KMS-11 (cell line): Measurements from ENCODE around the gene LRRC39.
"Not testable (repeated sequence)": the region's sequence is repeated elsewhere in the genome, so short reads cannot be mapped to it uniquely, and the experiment has no call there.

Experiments used
- H2AFZ ChIP-seq: fragments of 200-600 bp; sonication (generic); 2 replicates; pipeline ENCODE4 v1.6.1; 2016; ENCODE audit warnings: antibody characterized with exemption, mixed run types, low read depth
- H3K27ac ChIP-seq: fragments of 200-600 bp; sonication (generic); 2 replicates; pipeline ENCODE4 v1.6.1; 2016; ENCODE audit warnings: mild to moderate bottlenecking, mixed run types
- H3K27me3 ChIP-seq: fragments of 200-600 bp; sonication (generic); 2 replicates; pipeline ENCODE4 v1.6.1; 2017; ENCODE audit warnings: mild to moderate bottlenecking, low read depth, mixed run types, moderate library complexity; ENCODE audit not compliant: insufficient read depth
- H3K36me3 ChIP-seq: fragments of 200-600 bp; sonication (generic); 2 replicates; pipeline ENCODE4 v1.6.1; 2017; ENCODE audit warnings: mild to moderate bottlenecking, mixed run types; ENCODE audit not compliant: insufficient read depth
- H3K4me1 ChIP-seq: fragments of 200-600 bp; sonication (generic); 2 replicates; pipeline ENCODE4 v1.6.1; 2016; ENCODE audit warnings: mild to moderate bottlenecking, low read depth, mixed run types; ENCODE audit not compliant: poor library complexity, severe bottlenecking
- H3K4me2 ChIP-seq: fragments of 200-600 bp; sonication (generic); 2 replicates; pipeline ENCODE4 v1.7.0; 2016; ENCODE audit warnings: mild to moderate bottlenecking, mixed run types
- H3K4me3 ChIP-seq: fragments of 200-600 bp; sonication (generic); IDR thresholded peaks from 2 replicates; pipeline ENCODE4 v1.6.1; 2017; ENCODE audit warnings: low read depth, low read length, mixed read lengths; ENCODE audit not compliant: insufficient read depth
- H3K79me2 ChIP-seq: fragments of 200-600 bp; sonication (generic); 2 replicates; pipeline ENCODE4 v1.6.1; 2016; ENCODE audit warnings: low read depth, mixed run types; ENCODE audit not compliant: insufficient read depth
- H3K9ac ChIP-seq: fragments of 200-600 bp; sonication (generic); 2 replicates; pipeline ENCODE4 v1.6.1; 2016; ENCODE audit warnings: mild to moderate bottlenecking, mixed run types
- H4K20me1 ChIP-seq: fragments of 200-600 bp; sonication (generic); 2 replicates; pipeline ENCODE4 v1.6.1; 2016; ENCODE audit warnings: mild to moderate bottlenecking, mixed run types; ENCODE audit not compliant: insufficient read depth
- CTCF ChIP-seq: fragments of 200-600 bp; sonication (generic); conservative IDR thresholded peaks from 2 replicates; pipeline ENCODE4 v1.6.1; 2017; ENCODE audit warnings: low read depth, mild to moderate bottlenecking, antibody characterized with exemption, low read length, moderate library complexity, mixed read lengths

The LRRC39 gene

GRCh38 chr1:100200060-100200459 lies 22.0 kb upstream of the LRRC39 start:
- not testable (repeated sequence) for H3K36me3 ChIP-seq, H3K4me2 ChIP-seq, H3K79me2 ChIP-seq, H4K20me1 ChIP-seq, H3K9ac ChIP-seq, H3K4me3 ChIP-seq, H3K4me1 ChIP-seq, H2AFZ ChIP-seq, H3K27ac ChIP-seq, H3K27me3 ChIP-seq

- H3K27me3 ChIP-seq = no peaks in the 10 kb centered on the region
- no peak for TF ChIP-seq CTCF
- H3K4me1 ChIP-seq = no peaks in the 10 kb centered on the region
- H2AFZ ChIP-seq = no peak overlapping the region
- no peaks in the 10 kb centered on the region for H3K36me3 ChIP-seq
- no peak overlapping the region for H3K27ac ChIP-seq
- H3K79me2 ChIP-seq = no peaks in the 10 kb centered on the region
- H3K9ac ChIP-seq = no peak overlapping the region
- no peaks in the 10 kb centered on the region for H4K20me1 ChIP-seq
- no peak overlapping the region for H3K4me3 ChIP-seq
- H3K4me2 ChIP-seq = no peak overlapping the region
These were observed 20.5 kb upstream of the LRRC39 start for GRCh38 chr1:100198596-100198995.

GRCh38 chr1:100188617-100189016 lies 10.6 kb upstream of the LRRC39 start:
- H3K9ac ChIP-seq = peak overlapping the region; percentile 21; the same call in 1 of the 2 replicates
- no peaks in the 10 kb centered on the region for H3K79me2 ChIP-seq
- no peak overlapping the region for H2AFZ ChIP-seq
- no peaks in the 10 kb centered on the region for H3K36me3 ChIP-seq
- H3K4me1 ChIP-seq = peaks cover 38% of the 10 kb centered on the region
- no peak for TF ChIP-seq CTCF
- no peaks in the 10 kb centered on the region for H3K27me3 ChIP-seq
- H3K4me3 ChIP-seq = no peak overlapping the region
- H4K20me1 ChIP-seq = no peaks in the 10 kb centered on the region
- peak overlapping the region; percentile 74 for H3K27ac ChIP-seq
- peak overlapping the region; percentile 66 for H3K4me2 ChIP-seq

- H3K9ac ChIP-seq = peak overlapping the region; percentile 21; the same call in 1 of the 2 replicates
- H3K27me3 ChIP-seq = no peaks in the 10 kb centered on the region
- TF ChIP-seq CTCF = no peak
These were observed 9.9 kb upstream of the LRRC39 start for GRCh38 chr1:100187912-100188311.

GRCh38 chr1:100184536-100184935 lies 6.5 kb upstream of the LRRC39 start:
- no peak overlapping the region for H3K4me3 ChIP-seq
- H4K20me1 ChIP-seq = no peaks in the 10 kb centered on the region
- H3K79me2 ChIP-seq = no peaks in the 10 kb centered on the region
- TF ChIP-seq CTCF = no peak
- H3K4me1 ChIP-seq = peaks cover 27% of the 10 kb centered on the region
- no peak overlapping the region for H3K9ac ChIP-seq
- no peaks in the 10 kb centered on the region for H3K36me3 ChIP-seq
- H3K4me2 ChIP-seq = no peak overlapping the region
- H2AFZ ChIP-seq = no peak overlapping the region
- no peaks in the 10 kb centered on the region for H3K27me3 ChIP-seq
- H3K27ac ChIP-seq = no peak overlapping the region

More at GRCh38 chr1:100187912-100188311, 9.9 kb upstream of the LRRC39 start:
- peaks cover 38% of the 10 kb centered on the region for H3K4me1 ChIP-seq
- no peaks in the 10 kb centered on the region for H3K79me2 ChIP-seq
- H2AFZ ChIP-seq = no peak overlapping the region
- H3K27ac ChIP-seq = peak overlapping the region; percentile 74
- no peaks in the 10 kb centered on the region for H3K36me3 ChIP-seq
- H4K20me1 ChIP-seq = no peaks in the 10 kb centered on the region
- H3K4me2 ChIP-seq = peak overlapping the region; percentile 66
- no peak overlapping the region for H3K4me3 ChIP-seq
